GM12873 (cell line): ENCODE data around the gene IL16.

Source experiments
- TF ChIP-seq, protein P1 (sequence below): IDR thresholded peaks from 2 replicates; pipeline ENCODE4 v1.5.1; 2012; ENCODE audit warnings: low read depth, mild to moderate bottlenecking, moderate library complexity, low read length, control low read depth; ENCODE audit not compliant: insufficient read depth; ENCODE audit errors: missing control alignments

Gene IL16

DNA sequence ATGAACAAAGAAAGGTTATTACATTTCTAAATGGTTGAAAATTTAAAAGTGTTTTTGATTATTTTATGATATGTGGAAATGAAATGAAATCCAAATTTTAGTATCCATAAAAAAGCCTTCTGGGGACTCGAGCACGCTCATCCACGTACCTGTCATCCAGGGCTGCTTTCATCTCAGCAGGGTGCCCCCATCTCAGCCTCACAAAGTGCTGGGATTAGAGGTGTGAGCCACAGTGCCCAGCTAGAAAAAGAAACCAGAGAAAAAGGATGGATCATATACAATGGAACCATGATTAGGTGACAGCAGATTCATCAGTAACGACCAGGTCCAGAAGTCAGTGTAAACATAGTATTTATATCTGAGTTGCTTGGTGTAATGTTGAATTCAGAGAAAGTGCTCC is 77.6 kb downstream of the IL16 start:
- TF ChIP-seq, protein P1, sequence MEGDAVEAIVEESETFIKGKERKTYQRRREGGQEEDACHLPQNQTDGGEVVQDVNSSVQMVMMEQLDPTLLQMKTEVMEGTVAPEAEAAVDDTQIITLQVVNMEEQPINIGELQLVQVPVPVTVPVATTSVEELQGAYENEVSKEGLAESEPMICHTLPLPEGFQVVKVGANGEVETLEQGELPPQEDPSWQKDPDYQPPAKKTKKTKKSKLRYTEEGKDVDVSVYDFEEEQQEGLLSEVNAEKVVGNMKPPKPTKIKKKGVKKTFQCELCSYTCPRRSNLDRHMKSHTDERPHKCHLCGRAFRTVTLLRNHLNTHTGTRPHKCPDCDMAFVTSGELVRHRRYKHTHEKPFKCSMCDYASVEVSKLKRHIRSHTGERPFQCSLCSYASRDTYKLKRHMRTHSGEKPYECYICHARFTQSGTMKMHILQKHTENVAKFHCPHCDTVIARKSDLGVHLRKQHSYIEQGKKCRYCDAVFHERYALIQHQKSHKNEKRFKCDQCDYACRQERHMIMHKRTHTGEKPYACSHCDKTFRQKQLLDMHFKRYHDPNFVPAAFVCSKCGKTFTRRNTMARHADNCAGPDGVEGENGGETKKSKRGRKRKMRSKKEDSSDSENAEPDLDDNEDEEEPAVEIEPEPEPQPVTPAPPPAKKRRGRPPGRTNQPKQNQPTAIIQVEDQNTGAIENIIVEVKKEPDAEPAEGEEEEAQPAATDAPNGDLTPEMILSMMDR = no peak

DNA sequence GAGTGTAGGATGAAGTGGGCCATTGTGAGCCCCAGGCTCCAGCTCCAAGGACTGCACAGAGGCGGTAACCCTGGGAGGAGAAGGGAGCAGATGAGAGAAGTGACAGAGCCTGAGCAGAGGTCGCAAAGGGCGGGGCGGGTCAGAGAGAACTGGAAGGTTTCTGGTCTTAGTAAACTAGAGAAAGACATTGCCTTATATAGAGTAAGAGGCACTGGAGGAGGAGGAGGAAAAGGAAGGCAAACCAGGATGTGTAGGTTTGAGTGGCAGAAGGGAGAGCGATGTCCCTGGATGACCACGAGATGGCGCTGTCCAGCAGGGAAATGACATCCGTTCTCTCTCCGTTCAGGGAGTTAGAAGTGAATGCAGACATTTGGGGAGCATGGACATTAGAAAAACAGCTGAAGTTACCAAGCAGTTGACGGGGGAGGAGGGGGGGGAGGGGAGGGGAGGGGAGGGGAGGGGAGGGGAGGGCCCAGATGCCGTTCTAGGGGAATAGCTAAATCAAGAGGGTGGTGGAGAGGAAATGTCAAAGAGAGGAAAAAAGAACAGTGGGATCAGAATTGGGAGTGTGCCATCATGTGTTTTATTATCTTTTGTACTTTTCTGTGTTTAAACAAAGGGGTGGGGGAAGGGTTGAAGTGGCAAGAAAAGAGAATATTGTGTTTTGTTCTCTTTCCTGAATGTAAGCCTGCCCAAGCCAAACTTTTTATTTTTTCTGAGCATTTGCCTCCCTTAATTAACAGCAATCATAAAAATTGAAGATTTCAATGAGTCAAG is 78.4 kb downstream of the IL16 start:
- TF ChIP-seq, protein P1 = peak; percentile 95

- TF ChIP-seq, protein P1 = no peak
Measured at GRCh38 chr15:81275711-81276392, 79.2 kb downstream of the IL16 start.

DNA sequence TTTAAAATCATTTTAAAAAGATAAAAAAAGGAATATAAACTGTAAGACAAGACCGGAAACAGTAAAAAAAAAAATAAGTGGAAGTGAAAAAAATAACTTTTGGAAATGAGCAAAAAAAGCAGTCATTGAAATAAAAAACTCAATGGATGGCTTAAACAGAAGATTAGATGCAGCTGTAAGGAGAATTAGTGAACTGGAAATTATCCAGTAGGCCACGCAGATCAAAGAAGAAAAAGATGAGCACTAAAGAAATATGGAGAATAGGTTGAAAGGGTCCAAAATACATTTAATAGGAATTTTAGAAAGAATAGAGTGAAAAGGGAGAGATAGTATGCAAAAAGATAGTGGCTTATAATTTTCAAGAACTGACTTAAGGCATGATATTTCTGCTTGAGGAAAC is 80.3 kb downstream of the IL16 start:
- TF ChIP-seq, protein P1 = no peak

GRCh38 chr15:81277851-81278250 is 81.2 kb downstream of the IL16 start:
- TF ChIP-seq, protein P1 = no peak

GRCh38 chr15:81278306-81279029 is 81.8 kb downstream of the IL16 start:
- TF ChIP-seq, protein P1 = no peak

- TF ChIP-seq, protein P1 = no peak
Measured at GRCh38 chr15:81279621-81280485, 83.2 kb downstream of the IL16 start.
